Occipital lobe (tissue), 2 donors: Measurements from ENCODE around the gene MRPS35. TPM values are rescaled to one million over a fixed set of nuclear protein-coding genes. Genes with fewer than 3 reads are reported as not detected.

Experiments
- DNase-seq: peaks from one replicate; lab custom pipeline; 2025; lab: John Stamatoyannopoulos, UW
- total RNA-seq: library from RNA; depleted of rRNA; stranded (reverse); fragments of >200 nt; gene quantifications from one replicate; pipeline ENCODE4 v1.2.3, GENCODE V29; 2014

The MRPS35 gene
- total RNA-seq, 1 donor from 2014 or later = 81.9 TPM

DNA sequence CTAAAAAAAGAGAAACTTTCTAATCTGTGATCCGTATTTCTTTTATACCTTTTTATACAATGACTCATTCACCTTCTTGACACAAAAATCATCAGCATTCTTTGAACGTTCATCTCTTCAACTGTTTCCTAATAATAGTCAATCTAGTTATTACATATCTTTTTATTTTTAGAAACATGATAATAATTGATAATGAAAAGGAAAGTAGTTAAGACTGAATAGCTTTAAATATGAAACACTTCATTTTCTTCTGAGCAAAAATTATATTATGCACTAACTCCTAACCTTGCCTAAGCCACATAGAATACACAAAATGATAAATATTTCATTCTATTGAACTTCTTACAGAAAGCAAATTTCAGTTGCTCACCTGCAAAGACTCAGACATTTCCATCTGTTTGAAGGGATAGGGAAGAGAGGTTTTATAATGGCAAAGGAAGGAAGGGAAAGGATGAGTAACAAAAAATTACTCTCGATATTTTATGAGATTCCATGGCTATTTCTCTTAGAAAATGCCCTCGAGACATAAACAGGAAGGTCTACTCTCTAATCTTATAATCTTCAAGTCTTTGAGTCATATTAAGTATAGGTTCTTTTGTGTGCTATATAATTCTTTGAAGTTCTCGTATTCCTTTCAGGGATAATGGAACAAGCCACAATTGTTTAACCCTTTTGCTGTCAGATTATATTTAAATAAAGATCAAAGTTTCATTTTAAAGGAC lies 61.9 kb downstream of the MRPS35 start:
- DNase-seq = no peak

DNA sequence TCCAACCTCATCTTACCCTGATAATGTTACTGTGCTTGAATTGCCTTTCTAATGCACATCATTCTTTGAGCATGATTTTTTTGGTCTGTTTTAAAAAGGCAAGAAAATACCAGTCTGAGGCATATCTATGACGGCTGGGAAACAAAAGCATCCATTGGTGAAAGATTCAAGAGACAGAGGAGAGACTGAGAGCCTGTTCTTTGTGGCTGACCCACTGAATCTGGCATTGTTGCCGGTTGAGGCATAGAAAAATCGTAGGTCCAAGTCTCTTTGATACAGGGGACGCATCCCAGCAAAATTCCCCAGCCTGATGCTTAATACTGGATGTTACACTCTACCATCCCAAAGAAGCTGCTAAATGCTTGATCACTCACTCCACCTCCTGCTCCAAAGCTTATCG lies 66.5 kb downstream of the MRPS35 start:
- DNase-seq = no peak

DNA sequence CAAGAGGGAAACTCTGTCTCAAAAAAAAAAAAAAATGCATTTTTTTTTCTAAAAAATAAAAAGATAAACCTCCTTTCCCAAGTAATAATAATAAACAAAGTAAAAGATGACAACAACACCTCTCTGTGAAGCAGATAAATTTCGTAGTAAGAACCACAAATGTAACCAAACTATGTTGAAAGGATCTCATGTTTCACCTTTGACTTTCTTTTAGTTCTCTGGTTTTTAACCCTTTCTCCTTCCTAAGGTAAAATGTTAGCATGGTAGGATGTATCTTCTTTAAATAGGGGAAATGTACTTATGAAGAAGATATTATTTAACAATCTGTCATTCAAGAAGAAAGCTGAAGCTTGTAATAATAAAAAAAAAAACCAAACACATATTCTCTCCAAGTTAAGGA lies 67.6 kb downstream of the MRPS35 start:
- no peak for DNase-seq

DNA sequence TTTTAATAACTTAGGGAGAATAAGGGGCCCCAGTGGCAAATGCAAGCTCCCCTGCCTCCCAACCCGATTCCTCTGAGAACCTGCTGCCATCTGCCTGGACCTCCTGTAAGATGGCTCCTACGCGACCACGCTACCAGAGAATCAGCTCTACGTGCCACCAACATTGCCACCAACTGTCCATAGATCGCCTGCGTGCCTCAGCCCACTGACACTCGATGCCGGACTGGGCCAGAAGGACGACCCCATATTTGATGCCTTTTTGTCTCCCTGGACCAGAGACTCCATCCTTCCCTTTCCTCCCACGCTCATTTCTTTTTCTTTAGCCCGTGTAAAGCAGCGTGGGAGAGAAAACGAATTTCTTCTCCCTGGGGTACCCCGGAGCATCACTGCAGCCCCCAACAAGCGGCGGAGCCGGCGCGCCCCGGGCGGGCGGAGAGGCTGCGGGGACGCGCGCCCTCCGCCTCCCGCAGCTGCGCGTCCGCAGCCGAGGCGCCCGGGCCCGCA lies 68.8 kb downstream of the MRPS35 start:
- peak; percentile 55 for DNase-seq

DNA sequence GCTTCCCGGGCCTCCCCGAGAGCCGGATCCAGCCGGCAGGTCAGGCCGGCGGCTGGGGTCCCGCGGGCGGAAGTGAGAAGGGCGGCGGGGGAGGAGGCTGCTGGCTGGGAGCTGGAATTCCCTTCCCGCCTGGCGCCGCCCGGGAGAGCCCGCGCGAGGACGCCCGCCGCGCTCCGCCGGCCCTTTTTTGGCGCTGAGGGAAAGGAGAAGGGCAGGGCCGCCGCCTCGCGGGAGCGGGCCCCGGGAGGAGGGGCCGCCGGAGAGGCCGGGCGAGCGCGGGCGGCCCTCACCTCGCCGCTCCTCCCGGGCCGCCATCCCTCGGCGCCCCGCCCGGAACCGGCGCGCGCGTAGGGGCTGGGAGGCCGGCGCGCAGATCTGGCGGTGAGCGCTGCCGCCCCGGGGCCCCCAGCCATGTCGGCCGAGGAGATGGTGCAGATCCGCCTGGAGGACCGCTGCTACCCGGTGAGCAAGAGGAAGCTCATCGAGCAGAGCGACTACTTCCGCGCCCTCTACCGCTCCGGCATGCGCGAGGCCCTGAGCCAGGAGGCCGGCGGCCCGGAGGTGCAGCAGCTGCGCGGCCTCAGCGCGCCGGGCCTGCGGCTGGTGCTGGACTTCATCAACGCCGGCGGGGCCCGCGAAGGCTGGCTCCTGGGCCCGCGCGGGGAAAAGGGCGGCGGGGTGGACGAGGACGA lies 69.4 kb downstream of the MRPS35 start, which contains the start of the genes KLHL42 and MANSC4:
TSS of gene KLHL42 (plus strand) at position 314 of the 692 bp plus-strand sequence. CDS start at position 412, 98 bp downstream.
TSS of gene MANSC4 (minus strand) at position 317 of the 692 bp plus-strand sequence. CDS start 8,960 bp downstream, outside the sequence.
- peak; percentile 80 for DNase-seq

DNA sequence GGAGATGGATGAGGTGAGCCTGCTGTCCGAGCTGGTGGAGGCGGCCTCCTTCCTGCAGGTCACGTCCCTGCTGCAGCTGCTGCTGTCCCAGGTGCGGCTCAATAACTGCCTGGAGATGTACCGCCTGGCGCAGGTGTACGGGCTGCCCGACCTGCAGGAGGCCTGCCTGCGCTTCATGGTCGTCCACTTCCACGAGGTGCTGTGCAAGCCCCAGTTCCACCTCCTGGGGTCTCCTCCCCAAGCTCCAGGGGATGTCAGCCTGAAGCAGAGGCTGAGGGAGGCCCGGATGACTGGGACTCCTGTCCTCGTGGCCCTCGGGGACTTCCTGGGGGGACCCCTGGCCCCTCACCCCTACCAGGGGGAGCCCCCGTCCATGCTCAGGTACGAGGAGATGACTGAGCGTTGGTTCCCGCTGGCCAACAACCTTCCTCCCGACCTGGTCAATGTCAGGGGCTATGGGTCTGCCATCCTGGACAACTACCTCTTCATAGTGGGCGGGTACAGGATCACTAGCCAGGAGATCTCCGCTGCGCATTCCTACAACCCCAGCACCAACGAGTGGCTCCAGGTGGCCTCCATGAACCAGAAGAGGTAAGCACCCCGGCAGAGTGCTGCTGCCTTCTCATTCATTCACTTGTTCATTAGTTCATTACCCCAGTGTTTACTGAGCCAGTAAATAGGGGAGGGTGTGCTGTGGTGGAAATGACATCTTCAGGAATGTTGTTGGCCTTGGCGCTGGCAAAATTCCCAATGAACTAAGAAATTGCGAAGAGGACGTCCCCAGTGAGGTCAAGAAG lies 70.2 kb downstream of the MRPS35 start:
- DNase-seq = peak; percentile 46

DNA sequence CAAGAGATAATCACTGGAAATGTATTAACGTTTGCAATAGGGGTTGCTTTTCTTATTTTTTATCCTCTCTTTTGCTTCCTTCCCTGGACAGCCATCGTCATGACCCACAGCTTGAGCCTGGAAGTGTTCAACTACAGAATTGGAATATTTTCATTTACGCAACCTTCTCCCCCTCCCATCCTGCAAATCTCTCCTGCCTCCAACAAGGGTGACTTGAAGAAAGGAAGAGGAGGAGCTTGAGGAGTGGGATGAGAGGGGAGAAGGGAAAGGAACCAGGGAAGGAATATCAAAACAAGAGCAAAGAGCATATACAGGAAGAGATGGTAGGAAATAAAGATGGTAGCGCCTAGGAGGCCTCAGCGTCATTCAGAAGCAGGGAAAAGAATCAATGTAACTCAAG lies 71.0 kb downstream of the MRPS35 start:
- DNase-seq = no peak

DNA sequence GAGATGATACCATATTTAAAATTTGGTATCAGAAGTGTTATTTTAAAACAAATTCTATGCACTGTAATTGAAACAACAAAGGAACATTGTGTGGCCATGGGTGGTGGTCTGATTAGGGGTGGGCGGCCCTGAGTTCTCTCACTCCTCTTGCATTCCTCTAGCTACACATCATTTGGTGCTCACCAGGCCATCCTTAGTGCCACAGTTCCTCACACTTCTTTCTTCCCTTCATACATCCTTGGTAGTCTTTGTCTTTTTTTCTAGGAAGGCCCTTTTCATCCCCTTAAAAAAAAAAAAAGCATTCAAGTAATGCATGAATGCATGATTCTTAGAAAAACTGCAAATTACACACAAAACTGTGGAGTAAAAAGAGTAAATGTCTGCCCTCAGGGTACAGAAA lies 71.8 kb downstream of the MRPS35 start:
- DNase-seq = no peak

DNA sequence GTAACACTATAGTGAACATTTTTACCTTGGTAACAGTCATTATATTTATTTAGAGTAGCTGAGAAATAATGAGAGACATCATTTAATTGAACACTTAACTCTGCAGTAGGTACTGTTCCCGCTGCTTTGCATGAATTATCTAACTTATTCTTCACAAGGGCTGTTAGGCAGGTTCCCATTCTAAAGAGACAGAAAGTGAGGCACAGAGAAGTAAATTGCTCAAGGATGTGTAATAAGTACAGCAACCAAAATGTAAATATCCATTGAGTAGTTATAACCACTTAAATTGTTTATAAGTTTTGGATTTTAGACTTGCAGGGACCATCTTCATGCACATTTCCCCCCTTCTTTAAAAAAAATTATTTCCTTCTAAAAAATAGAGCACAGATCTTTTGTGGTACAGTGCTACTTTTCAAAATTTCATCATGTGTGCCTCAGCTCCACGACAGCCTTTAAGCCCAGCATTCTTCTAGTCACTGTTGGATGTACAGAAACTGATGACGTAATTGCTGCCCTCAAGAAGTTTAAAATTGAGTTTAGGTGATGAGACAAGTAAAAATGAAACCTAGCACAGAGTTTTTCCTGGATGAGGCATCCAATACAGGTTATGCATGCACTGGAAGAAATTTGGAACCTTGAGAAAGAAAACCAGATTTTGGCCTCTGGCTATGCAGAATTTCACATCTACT lies 75.4 kb downstream of the MRPS35 start:
- DNase-seq = no peak

DNA sequence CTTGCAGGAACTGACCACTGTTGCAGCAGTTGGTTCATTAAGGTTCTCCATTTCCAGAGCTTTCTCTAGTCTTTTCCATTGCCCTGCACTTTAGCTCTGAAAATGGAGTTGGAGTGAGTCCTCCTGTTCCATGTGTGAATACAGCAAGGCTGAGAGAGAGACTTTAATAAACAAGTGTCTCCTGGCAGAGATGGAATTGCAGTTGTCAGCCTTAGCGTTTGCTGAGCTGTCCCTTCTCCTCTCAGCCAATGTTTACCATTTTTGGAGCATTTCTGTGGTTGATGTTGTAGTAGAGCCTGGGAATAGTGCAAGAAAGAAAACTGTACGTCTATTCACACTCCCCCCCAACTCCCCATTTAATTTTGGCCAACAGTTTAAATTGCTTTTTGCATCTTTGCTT lies 76.9 kb downstream of the MRPS35 start:
- no peak for DNase-seq

DNA sequence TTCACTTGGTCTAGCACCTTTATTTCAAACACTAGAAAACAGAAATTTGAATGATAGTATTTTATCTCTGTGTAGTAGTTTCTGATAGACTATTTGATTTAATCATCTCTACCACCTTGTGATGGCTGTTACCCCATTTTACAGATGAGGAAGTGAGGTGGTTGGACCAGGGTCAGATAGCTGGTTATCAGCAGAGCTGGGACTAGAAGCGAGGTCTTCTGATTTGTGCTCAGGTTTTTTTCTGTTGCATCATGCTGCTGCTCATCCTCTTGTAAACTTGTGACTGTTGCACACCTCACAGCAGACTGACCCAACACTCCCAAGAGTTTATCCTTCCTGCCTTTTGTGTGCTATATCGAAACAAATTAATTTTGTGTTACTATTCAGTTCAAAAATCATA lies 79.5 kb downstream of the MRPS35 start:
- DNase-seq = no peak

DNA sequence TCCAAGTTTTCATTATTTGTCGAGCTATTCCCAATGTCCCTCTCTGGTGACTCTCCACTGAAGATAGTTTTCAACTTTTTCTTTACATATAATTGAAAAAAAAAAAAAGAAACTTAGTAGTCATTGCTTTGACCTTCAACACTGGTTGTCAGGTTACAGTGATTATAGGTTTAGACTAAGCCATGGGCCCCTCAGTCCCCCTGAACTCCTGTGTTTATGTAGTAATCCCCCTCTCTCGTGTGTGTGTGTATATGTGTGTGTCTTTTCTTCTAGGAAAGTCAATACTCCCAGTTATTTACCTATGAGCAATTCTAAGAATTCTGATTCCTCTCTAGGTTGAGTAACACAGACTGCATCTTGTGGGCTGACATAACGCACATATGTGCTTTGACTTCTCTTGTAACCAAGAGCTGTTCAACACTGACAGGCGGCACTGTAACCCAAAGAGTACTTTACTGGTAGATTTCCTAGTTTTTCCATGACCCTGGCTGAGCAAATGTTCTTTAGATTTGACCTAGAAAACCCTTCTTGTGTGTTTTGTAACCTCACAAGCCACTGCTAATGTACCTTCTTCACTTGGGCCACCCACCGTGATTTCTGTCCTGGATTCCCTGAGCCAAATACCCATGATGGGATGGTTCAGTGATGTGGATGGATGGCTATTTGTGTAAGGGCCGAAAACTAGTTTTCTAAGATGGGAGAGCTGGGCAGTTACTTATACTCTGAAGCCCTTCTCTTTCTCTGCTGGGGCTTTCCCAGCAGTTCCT lies 84.4 kb downstream of the MRPS35 start:
- no peak for DNase-seq

DNA sequence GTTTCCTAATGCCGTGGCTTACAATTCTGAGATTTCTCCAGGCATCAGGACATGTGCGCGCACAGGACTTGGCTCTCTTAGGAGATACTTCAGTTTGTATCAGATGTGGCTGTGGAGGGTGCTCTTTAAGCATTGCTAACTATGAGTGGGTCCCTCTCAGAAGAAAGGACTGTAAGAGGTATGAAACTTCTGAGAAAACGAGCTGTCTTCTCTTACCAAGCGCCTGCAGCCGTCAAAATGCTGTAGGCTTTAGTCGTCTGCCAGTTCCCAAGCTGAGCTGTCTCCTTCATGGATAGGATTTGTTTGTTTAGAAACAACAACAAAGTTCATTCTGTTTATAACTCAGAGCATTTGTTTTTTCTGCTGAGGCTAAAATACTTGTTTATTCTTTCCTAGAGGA lies 85.5 kb downstream of the MRPS35 start:
- no peak for DNase-seq

DNA sequence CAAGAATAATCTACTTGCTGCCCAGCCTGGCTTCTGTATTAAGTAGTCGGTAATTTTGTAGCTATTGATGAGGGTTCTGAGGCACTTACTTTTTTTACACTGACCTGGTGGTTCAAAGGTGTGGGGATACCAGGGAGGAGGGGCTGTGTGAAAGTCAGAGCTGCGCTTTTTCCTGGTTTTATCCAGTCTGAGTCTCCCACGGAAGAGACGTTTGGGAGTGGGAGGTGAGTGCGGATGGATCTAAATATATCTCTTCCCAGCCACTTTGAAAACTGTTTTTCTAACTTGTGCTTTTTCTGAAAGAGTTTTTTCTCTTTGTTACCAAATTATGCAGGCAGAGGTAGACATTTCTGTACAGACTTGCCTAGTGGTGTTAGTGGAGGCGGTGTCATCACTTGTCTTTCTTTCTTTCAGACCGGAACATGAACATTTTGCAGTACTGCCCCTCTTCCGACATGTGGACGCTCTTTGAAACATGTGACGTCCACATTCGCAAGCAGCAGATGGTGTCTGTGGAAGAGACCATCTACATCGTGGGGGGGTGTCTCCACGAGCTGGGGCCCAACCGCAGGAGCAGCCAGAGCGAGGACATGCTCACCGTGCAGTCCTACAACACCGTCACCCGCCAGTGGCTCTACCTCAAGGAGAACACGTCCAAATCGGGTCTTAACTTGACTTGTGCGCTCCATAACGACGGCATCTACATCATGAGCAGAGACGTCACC lies 86.8 kb downstream of the MRPS35 start:
- peak; percentile 40 for DNase-seq

DNA sequence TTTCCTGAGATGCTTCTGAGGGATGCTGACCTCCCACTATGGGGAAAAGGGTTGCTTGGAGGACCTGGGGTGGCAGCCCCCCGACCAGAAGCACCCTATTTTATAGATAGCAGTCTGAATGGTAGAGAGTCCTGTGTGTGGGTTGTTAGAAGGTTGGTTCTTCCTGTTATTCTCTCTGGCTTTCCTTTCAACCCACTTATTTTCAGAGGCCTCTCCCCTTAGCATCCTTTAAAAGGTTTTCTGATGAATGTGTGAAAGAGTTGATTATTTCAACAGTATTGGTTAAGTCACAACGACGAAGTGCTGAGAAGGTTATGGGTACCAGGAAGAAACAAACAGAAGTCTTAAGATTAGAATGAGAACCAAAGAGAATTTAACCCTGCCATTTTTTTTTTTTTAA lies 90.2 kb downstream of the MRPS35 start:
- DNase-seq = no peak

DNA sequence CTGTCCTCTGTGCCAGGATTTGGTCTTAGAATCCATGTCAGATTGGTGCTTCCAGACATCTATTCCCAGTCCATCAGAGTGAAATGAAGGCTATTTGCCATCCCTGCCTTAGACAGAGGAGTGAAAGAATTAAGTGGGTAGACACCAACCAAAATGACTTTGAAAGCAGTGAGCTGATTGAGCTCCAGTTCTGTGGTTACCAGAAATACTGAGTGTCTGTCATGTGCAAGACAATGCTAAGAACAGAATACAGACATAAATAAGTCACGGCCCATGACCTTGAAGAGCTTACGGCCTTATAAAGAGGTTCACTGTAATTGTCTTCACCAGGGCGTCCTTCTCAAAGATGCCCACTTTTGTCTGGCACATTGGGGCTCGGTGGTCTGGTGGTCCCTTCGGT lies 91.0 kb downstream of the MRPS35 start:
- DNase-seq = no peak

DNA sequence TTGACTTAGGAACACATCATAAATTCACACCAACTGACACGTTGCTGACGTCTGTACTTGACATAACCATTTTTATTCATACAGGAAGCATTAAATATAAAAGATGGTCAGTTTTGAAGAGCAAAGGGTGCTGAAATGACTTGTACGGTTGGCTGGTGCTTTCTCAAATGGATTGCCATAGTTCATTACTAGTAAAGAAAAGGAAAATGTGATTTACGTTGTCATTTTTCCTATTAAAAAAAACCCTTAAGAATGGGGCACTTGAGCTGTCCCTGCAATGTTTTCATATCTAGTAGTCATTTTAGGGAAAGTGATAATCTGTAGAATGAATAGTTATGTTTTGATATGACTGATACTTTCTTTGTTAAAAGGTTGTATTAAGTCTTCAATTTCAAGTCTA lies 91.9 kb downstream of the MRPS35 start:
- DNase-seq = no peak

DNA sequence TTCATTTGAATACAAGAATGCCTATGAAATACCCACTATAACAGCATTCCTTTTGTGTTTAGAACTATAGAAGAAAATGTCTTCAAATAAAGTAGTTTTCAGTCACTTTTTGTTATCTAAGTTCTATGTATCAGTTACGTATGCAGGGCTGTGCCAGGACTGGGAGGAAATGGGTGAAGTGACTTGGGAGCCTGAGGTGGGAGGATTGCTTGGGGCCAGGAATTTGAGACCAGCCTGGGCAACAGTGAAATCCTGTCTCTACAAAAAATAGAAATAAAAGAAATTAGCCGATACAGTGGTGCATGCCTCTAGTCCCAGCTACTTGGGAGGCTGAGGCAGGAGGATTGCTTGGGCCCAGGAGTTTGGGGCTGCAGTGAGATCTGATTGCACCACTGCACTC lies 92.3 kb downstream of the MRPS35 start:
- DNase-seq = no peak

DNA sequence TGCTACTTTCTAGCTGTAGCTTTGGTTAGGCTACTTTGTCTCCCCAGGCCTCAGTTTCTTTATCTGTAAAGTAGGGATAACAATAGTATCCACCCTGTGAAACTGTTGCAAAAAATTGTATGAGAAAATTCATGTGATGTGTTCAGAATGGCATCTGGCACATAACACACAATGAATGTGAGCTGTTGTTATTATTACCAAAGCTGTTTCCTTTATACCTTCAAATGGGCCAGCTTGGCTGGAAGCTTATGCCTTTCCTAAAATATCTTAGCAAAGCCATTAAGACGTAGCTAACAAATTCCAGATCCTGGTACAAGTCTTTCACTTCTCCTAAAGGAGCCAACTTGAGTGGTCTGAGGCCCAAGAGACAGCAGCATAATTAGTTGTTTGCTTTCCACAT lies 94.6 kb downstream of the MRPS35 start:
- no peak for DNase-seq
